GM19351 (cell line): ENCODE data around the gene TOP3A.
"Not testable (repeated sequence)": the region's sequence is repeated elsewhere in the genome, so short reads cannot be mapped to it uniquely, and the experiment has no call there.

Experiments
- ATAC-seq: cut with Tn5 transposase; IDR thresholded peaks from one replicate; pipeline ENCODE4 v1.9.1; 2021; ENCODE audit warnings: mild to moderate bottlenecking, moderate library complexity; ENCODE audit not compliant: unreplicated experiment

The TOP3A gene

DNA sequence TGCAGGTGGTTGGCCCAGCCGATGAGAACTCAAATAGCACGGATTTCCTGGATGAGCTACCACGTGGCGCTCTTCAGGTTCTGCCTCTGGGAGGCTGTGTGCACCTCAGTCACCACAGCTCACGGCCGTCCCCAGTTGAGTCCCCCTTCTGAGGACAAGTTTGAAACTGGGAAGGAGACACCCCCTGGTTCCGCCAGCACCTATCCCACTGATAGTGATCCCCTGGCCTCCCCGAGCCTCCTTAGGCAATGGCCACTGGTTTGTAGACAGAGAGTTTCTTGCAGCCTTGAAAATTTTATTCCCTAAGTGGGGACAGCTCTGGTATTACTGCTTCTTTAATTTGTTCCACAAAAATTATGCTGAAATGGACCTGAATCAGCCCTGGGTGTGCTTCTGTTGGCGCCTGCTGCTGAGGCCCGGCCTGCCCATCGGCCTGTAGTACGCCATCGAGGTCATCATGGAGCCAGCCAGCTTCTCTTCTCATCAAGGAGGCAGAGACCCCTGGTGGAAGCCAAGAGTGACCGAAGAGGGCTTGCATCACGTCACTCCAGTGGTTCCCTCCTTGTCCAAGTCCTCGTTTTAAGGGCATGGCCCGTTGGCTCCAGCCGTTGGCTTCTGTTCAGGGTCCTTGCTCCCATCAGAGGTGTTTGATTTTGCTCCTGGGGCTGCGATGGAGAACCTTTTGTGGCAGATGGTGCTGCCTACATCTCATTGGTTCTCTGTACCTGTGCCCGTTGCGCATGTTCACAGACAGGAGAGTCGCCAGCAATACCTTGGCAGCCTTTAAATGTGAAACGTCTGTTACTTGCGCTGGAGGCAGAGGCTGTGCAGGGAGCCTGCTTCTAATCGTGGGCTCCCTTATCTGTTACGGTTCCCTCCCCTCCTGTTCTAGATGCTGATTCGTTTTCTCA, 9.6 kb upstream of the TOP3A start:
- ATAC-seq: no peak

DNA sequence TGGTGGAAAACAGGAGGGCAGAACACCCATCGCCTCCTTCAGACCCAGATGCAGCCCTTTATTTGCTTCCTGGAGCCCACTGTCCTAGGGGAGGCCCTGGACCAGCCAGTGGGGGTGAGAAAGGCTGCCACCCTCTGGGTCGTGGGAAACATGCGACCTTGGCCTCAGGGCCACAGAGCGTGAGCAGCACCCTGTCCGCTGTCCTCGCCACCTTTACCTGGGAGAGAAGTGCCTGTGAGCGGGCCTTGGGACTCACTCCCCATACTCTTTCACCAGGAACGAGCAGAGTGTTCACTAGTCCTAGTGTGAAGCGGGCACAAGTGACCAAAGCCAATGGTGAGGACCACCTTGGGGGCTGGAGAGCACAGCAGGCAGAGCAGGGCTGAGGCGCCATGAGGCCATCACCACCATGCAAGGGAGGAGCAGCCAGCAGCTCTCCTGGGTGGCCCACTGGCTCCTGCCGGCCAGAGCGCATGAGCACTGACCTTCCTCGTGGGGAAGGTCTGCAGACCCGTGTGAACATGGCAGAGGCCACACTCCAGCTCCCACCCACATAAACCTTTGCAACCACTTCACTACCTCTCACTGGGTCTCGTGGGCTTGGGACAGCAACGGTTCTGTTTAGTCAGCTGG, 8.8 kb upstream of the TOP3A start:
- no peak for ATAC-seq

DNA sequence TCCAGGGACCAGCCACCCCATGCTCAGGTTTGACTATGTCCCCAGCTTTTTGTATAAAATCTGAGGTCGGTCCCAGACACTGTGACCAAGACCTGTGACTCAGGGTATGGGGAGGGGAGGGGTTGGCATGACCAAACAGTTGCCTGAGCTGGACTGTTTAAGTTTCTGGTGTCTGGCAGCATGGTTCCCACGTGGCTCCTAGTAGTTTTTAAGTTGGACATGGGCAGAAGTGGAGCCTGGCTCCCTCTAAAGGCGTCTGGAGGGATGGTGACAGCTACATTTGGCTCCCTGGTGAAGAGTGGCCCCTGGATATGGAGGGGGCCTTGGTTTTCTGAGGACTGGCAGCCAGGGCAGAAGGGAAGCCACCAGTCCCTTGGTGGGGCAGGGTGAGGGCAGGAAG, 8.2 kb upstream of the TOP3A start:
- no peak for ATAC-seq

GRCh38 chr17:18322522-18322921, 7.7 kb upstream of the TOP3A start:
- no peak for ATAC-seq

- ATAC-seq: no peak
Measured at GRCh38 chr17:18321309-18321708, 6.5 kb upstream of the TOP3A start.

DNA sequence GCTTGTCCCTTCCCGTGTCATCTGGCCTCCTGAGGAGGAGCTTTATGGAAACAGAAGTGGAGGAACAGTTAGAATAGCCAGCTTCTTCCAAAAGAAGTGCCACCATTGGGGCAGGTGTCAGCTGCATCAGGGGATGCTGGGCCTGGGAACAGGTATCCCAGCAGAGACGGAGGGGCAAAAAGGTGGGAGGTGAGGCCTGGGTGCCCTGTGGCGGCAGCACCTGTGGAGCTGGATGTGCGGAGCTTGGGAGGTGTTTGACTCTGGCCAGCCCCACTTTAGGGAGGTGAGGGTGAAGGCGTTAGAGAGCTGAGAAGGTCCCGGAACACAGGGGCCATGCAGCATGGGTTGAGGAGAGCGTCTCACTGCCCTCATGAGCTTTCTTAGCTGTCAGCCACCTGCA, 5.5 kb upstream of the TOP3A start:
- ATAC-seq: no peak

DNA sequence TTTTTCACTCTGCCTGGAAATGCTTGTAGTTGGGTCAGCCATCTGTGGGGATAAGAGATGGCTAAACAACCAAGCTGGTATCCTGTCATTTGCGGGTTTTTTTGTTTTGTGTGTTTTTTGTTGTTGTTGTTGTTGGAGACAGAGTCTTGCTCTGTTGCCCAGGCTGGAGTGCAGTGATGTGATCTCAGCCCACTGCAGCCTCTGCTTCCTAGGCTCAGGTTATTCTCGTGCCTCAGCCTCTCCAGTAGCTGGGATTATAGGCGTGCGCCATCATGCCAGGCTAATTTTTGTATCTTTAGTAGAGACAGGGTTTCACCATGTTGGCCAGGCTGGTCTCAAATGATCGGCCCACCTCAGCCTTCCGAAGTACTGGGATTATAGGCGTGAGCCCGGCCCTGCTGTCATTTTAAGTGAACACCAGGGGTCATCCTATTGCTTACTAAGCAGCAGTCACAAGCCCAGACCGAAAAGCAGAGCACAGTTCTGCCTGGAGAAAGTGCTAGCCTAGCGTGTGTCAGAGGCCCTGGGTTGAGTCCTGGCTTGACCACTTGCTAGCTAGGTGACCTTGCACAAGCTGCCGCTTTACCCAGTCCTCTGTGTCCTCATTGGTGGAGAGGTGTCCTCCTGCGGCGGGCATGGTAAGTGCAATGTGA, 4.9 kb upstream of the TOP3A start:
- ATAC-seq: no peak

DNA sequence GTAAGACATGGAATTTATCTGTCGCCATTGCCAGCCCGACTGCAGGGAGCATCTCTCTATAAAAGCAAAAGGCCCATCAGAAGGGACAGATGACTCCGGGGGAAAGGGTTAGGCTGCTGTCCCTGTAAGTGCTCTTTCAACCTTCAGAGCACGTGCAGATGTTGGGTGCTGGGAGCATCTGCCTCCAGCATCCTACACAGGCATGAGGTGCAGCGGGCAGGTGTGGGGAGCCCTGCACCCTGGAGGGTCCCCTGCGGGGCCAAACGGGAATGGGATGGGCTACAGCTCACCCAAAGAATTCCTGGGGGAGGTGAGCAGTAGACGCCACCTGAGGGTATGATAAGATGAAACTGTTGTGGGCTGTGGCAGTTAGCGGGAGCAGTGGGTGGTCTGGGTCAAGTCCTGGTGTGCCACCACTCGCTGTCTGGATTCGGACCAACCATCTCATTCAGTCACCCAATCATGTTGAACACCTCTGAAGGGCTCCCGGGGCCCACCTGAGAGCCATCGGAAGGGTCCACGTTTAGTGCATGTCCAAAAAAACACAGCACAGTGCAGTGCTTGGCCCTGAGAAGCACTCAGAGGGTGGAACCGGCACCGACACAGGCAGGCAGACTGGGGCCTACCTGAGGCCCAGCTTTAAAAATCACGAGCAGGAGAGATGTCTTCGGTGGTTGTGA, 4.1 kb upstream of the TOP3A start:
- no peak for ATAC-seq

- no peak for ATAC-seq
Measured at GRCh38 chr17:18318117-18318516, 3.3 kb upstream of the TOP3A start.

GRCh38 chr17:18315961-18316360, 1.2 kb upstream of the TOP3A start:
- ATAC-seq: no peak

DNA sequence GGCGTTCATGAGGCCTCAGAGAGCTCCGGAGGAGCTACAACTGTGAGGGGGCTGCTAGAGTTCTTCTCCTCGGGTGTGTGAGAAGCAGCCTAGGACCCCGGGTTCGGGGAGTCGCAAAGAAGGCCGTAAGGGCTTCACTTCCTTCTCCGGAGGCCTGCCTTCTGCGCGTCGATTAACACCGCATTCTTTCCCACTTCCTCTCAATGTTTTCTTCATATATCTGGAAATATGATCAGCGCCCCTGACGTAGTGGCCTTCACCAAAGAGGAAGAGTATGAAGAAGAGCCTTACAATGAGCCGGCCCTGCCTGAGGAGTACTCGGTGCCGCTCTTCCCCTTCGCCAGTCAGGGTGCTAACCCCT, 748 bp upstream of the TOP3A start:
- no peak for ATAC-seq

GRCh38 chr17:18314059-18314730, 599 bp downstream of the TOP3A start:
- ATAC-seq: no peak

- no peak for ATAC-seq
Measured at GRCh38 chr17:18309202-18309601, 5.6 kb downstream of the TOP3A start.

- not testable (repeated sequence) for ATAC-seq
Measured at GRCh38 chr17:18303206-18303605, 11.6 kb downstream of the TOP3A start.

DNA sequence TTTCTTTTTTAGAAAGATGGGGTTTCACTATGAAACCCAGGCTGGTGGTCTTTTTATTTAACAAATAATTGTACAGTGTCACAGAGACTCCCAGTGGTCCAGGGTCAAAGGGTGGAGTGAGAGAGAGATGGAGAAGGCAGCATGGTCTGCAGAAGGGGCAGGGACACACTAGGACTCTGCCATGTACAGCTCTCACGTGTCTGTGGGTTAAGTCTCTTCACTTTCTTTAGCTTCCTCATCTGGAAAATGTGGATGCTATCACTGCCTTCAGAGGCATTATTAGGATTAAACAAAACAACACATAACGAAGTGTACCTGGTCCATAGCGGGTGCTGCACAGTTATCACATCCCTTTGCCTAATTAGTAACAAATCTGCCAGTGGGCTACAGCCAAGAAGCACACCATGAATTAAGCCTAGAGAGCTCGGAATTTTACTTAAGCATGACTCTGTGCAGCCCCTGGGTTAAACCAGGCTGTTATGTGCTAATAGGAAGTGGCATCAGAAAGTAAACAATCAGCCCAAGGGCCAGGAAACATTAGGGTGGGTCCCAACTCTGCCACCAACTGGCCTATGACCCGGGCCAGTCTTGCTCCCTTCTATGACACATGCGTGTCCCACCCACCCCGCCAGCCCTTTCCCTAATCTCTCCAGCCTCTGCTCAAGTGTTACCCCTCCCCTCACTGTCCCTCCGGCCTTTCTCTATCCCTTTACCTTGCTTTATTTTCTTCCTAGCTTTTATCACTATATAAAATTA, 13.9 kb downstream of the TOP3A start:
- no peak for ATAC-seq

- not testable (repeated sequence) for ATAC-seq
Measured at GRCh38 chr17:18298061-18298460, 16.7 kb downstream of the TOP3A start.

DNA sequence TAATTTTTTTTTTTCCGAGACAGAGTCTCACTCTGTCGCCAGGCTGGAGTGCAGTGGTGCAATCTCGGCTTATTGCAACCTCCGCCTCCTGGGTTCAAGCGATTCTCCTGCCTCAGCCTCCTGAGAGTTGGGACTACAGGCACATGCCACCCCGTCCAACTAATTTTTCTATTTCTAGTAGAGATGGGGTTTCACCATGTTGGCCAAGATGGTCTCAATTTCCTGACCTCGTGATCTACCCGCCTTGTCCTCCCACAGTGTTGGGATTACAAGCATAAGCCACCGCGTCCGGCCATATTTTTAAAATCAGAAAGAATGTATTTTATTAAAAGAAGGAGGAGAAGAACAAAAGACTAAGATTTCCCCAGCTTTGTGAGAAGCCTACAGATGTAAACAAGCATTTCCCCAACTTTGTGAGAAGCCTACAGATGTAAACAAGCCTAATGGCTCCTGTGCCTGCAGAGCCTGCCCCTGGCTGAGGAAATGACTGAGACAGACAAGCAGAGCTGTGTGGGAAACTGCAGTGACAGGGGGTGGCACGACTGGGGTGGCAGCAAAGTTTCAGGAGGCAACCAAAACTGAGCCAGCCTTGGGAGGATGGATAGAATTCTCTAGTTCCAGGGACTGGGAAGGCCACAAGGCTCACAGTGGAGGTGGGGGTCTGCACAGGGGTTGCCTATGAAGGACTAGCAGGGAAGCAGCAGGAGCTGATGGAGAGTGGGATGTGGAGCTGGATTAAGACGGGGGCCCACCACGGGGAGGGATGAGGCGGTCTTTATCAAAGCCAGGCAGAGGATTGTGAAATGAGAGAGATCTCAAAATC, 22.9 kb downstream of the TOP3A start:
- ATAC-seq: no peak

GRCh38 chr17:18285296-18285695, 29.5 kb downstream of the TOP3A start:
- ATAC-seq: no peak

DNA sequence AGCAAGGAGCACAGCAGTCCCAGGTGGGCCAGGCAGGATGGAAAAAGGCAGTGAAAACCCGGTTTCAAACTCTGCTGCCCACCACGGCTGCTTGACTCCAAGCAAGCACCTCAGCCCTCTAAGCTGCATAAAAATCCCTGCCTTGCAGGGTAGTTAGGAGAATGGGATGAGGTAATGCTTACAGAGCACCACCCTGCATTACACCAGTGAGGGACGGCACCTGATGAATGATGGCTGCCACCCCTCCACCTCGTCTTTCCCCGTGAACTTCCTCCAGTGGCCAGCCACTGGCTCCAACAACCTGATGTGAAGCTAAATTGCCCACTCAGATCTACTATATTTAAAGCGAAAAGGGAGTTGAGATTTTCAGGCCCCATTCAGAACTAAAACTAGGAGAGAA, 33.0 kb downstream of the TOP3A start:
- no peak for ATAC-seq
